Activated CD8-positive, alpha-beta memory T cell treated with anti-CD3 and anti-CD28 coated beads, Interleukin-2, amount 10 ng/mL, durations not matched to agents 7 days and 5 days (primary cell): ENCODE measurements around the gene CLMN. TPM values are rescaled to one million over a fixed set of nuclear protein-coding genes. Genes with fewer than 3 reads are reported as not detected.
"Not testable (repeated sequence)": the region's sequence is repeated elsewhere in the genome, so short reads cannot be mapped to it uniquely, and the experiment has no call there.

Experiments
- ATAC-seq: fragments of 150-1000 bp; cut with Tn5 transposase; one replicate; pipeline ENCODE4 v1.10.0; 2021; ENCODE audit warnings: moderate library complexity
- CTCF ChIA-PET: fragments of 350-600 bp; sonication (Branson Sonifier 250); formaldehyde crosslinking; loops from one replicate; lab custom pipeline; 2021; ENCODE audit warnings: antibody characterized with exemption; lab: Charles Lee
- DNase-seq: peaks from one replicate; pipeline ENCODE4 v3.0.0-alpha.2; 2020
- H3K27ac Mint-ChIP-seq: one replicate; pipeline ENCODE4 v1.8.0; 2021; ENCODE audit warnings: mild to moderate bottlenecking, mixed read lengths
- H3K27me3 Mint-ChIP-seq: one replicate; pipeline ENCODE4 v1.8.0; 2021; ENCODE audit warnings: mixed read lengths
- H3K36me3 Mint-ChIP-seq: one replicate; pipeline ENCODE4 v1.8.0; 2021; ENCODE audit warnings: mild to moderate bottlenecking, mixed read lengths
- H3K4me1 Mint-ChIP-seq: one replicate; pipeline ENCODE4 v1.8.0; 2021; ENCODE audit warnings: mixed read lengths
- H3K4me3 Mint-ChIP-seq: one replicate; pipeline ENCODE4 v1.8.0; 2021; ENCODE audit warnings: mild to moderate bottlenecking, moderate library complexity, mixed read lengths
- H3K9me3 Mint-ChIP-seq: one replicate; pipeline ENCODE4 v1.8.0; 2022; ENCODE audit warnings: low read depth, mixed read lengths
- total RNA-seq, 2 experiments: library from RNA; stranded (reverse); gene quantifications; one replicate each; pipeline ENCODE4 v1.2.3, GENCODE V29; 2021

Gene CLMN
- total RNA-seq, 2 experiments from 2014 or later: 0.42 to 0.91 TPM

GRCh38 chr14:95185767-95186392, 133.8 kb downstream of the CLMN start:
- no peaks in the 10 kb centered on the region for H3K36me3 Mint-ChIP-seq
- no peak for DNase-seq
- H3K4me3 Mint-ChIP-seq: no peak overlapping the region
- H3K27ac Mint-ChIP-seq: no peak overlapping the region
- H3K9me3 Mint-ChIP-seq: no peaks in the 10 kb centered on the region
- peaks cover 51% of the 10 kb centered on the region for H3K27me3 Mint-ChIP-seq
- no peak for ATAC-seq
- H3K4me1 Mint-ChIP-seq: no peaks in the 10 kb centered on the region
- CTCF ChIA-PET: no interaction called here

DNA sequence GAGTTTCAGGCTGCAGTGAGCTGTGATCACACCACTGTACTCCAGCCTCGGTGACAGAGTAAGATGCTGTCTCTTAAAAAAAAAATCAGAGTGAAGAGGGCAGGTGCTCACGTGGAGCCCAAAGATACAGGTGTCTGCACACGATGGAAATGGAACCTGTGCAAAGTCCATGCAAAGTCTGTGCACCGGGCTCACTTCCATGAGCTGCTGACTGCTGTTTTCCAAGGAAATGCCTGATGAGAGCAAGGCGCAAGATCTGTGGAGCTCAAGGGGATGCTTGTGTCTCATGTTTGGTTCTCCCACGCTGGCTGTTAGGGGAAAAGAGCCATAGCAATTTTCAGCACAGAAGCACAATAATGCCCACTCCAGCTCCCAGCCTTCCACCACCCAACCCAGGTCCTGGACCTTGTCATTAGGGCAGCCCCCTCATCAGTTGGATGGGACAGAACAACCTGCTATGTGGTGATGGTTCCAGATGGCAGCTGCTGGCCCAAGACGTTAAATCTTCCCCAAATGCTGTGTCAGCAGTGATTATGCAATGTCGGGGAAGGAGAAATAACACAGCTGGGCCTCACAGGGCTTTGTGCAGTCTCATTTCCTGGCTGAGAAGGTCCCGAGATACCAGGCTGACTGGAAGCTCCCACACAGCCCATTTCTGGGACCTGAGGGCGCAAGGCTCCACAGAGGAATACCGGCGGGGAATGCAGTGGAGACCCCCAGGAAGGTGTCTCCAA, 134.5 kb downstream of the CLMN start:
- no peak overlapping the region for H3K4me3 Mint-ChIP-seq
- ATAC-seq: no peak
- CTCF ChIA-PET: no interaction called here
- no peaks in the 10 kb centered on the region for H3K9me3 Mint-ChIP-seq
- H3K36me3 Mint-ChIP-seq: no peaks in the 10 kb centered on the region
- H3K27me3 Mint-ChIP-seq: peaks cover 48% of the 10 kb centered on the region
- no peaks in the 10 kb centered on the region for H3K4me1 Mint-ChIP-seq
- no peak for DNase-seq
- H3K27ac Mint-ChIP-seq: no peak overlapping the region

GRCh38 chr14:95184413-95184790, 135.3 kb downstream of the CLMN start:
- Mint-ChIP-seq H3K4me3 (no peak overlapping the region), H3K9me3 (no peaks in the 10 kb centered on the region), H3K27ac (no peak overlapping the region), H3K36me3 (no peaks in the 10 kb centered on the region), H3K27me3 (peaks cover 41% of the 10 kb centered on the region), H3K4me1 (no peaks in the 10 kb centered on the region)
- DNase-seq: no peak
- no peak for ATAC-seq
- CTCF ChIA-PET: no interaction called here

- H3K36me3 Mint-ChIP-seq: no peaks in the 10 kb centered on the region
- peaks cover 37% of the 10 kb centered on the region for H3K27me3 Mint-ChIP-seq
- H3K9me3 Mint-ChIP-seq: no peaks in the 10 kb centered on the region
- ATAC-seq (no peak), DNase-seq (no peak)
- CTCF ChIA-PET: no interaction called here
- H3K4me3 Mint-ChIP-seq: no peak overlapping the region
- no peaks in the 10 kb centered on the region for H3K4me1 Mint-ChIP-seq
- no peak overlapping the region for H3K27ac Mint-ChIP-seq
Measured at GRCh38 chr14:95183532-95184412, 135.9 kb downstream of the CLMN start.

GRCh38 chr14:95183082-95183481, 136.6 kb downstream of the CLMN start:
- no peak overlapping the region for H3K27ac Mint-ChIP-seq
- CTCF ChIA-PET: no interaction called here
- H3K9me3 Mint-ChIP-seq: no peaks in the 10 kb centered on the region
- DNase-seq (no peak), ATAC-seq (no peak)
- no peak overlapping the region for H3K4me3 Mint-ChIP-seq
- H3K36me3 Mint-ChIP-seq: no peaks in the 10 kb centered on the region
- peaks cover 31% of the 10 kb centered on the region for H3K27me3 Mint-ChIP-seq
- H3K4me1 Mint-ChIP-seq: no peaks in the 10 kb centered on the region

DNA sequence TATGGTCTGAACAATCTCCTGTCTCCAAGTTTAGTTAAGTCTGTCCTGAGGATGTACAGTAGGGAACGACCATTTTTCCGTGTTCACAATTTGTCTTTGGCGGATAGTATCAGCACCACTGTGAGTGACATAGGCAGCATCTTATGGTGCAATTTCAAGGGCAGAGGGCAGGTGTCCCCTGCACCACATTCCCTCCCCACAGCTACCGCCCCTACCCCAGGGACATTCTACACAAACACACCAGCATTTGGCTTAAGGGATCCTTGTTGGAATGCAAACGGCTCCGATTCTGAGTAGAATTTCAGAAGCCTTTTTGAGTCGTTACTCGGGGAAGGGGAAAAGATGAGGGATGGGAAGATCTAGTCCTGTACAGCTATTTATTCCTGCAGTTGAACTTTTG, 137.3 kb downstream of the CLMN start:
- Mint-ChIP-seq H3K4me3 (no peak overlapping the region), H3K27ac (no peak overlapping the region), H3K9me3 (no peaks in the 10 kb centered on the region), H3K4me1 (no peaks in the 10 kb centered on the region), H3K36me3 (no peaks in the 10 kb centered on the region), H3K27me3 (peaks cover 32% of the 10 kb centered on the region)
- CTCF ChIA-PET: no interaction called here
- no peak for ATAC-seq
- no peak for DNase-seq

- CTCF ChIA-PET: no interaction called here
- H3K27me3 Mint-ChIP-seq: peaks cover 22% of the 10 kb centered on the region
- no peak for ATAC-seq
- H3K4me1 Mint-ChIP-seq: no peaks in the 10 kb centered on the region
- no peak overlapping the region for H3K27ac Mint-ChIP-seq
- no peaks in the 10 kb centered on the region for H3K36me3 Mint-ChIP-seq
- H3K9me3 Mint-ChIP-seq: no peaks in the 10 kb centered on the region
- H3K4me3 Mint-ChIP-seq: no peak overlapping the region
- no peak for DNase-seq
Measured at GRCh38 chr14:95180966-95181741, 138.6 kb downstream of the CLMN start.

GRCh38 chr14:95175670-95176069, 144.0 kb downstream of the CLMN start:
- H3K36me3 Mint-ChIP-seq: not testable (repeated sequence)

DNA sequence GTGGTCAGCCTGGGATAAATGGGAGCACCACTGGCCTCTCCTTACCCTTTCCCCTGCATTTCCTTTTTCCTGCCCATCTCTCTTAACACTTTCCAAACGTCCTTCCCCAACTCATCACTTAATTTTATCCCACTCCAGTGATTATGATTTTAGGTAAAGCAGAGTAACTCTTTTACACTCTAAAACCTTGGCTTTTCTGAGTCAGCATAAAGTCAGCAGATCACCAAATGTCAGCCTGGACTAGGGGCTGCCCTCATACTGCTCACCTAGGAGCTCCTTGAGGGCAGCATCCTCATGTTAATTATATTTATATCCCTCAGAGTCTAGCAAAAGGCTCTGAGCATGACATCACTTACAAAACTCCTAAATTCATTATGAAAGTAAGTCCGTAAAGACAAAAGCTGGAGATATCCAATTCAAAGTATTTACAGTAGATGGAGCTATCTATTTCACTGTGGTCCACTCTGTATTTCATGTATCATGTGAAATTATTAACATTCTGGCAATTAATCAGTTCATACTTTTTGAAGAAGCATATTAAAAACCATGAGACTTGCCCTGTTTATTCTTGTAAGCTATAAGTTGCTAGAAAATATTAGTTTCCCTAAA, 145.4 kb downstream of the CLMN start:
- no peaks in the 10 kb centered on the region for H3K9me3 Mint-ChIP-seq
- no peaks in the 10 kb centered on the region for H3K4me1 Mint-ChIP-seq
- H3K27ac Mint-ChIP-seq: no peak overlapping the region
- peaks cover 4% of the 10 kb centered on the region for H3K27me3 Mint-ChIP-seq
- H3K4me3 Mint-ChIP-seq: no peak overlapping the region
- CTCF ChIA-PET: no interaction called here
- H3K36me3 Mint-ChIP-seq: no peaks in the 10 kb centered on the region
- DNase-seq (no peak), ATAC-seq (no peak)

More at GRCh38 chr14:95175670-95176069, 144.0 kb downstream of the CLMN start:
- CTCF ChIA-PET, H3K4me1 Mint-ChIP-seq, ATAC-seq, H3K27ac Mint-ChIP-seq, H3K9me3 Mint-ChIP-seq, DNase-seq, H3K27me3 Mint-ChIP-seq, H3K4me3 Mint-ChIP-seq: not testable (repeated sequence)

DNA sequence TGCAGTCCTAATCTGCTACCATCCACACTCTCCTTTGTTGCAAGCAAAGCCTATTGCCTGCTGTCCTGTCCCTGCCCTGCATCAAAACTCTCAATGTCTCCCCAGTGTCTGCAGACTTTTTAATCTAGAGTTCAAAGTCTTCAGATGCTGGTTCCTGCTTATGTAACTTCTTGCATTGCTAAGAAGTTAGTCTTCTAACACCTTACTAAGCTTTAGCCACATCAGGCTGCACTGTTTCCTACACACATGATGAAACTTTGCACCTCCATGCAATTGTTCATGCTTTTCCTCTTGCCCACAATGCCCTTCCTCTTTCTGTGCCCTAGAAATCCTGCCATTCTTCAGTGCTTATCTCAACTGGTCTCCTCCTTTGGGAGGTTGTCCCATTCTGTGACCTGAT, 146.2 kb downstream of the CLMN start:
- H3K27me3 Mint-ChIP-seq: peaks cover 4% of the 10 kb centered on the region
- CTCF ChIA-PET: no interaction called here

DNA sequence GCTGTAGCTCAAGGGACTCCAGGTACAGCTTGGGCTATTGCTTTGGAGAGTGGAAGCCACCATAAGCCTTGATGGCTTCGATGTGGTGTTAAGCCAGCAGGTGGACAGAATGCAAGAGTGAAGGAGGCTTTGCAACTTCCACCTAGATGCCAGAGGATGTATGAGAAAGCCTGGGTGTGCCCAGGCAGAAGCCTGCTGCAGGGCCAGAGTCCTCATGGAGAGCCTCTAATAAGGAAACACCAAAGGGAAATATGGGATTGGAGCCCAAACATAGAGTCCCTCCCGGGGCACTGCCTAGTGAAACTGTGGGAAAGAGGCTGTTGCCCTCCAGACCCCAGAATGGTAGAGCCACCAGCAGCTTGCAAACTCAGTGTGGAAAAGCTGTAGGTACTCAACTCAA, 152.5 kb downstream of the CLMN start:
- peaks cover 1% of the 10 kb centered on the region for H3K36me3 Mint-ChIP-seq
- CTCF ChIA-PET: no interaction called here
- DNase-seq (no peak), ATAC-seq (no peak)
- H3K4me3 Mint-ChIP-seq: no peak overlapping the region
- H3K27ac Mint-ChIP-seq: no peak overlapping the region
- no peaks in the 10 kb centered on the region for H3K4me1 Mint-ChIP-seq
- H3K27me3 Mint-ChIP-seq: no peaks in the 10 kb centered on the region
- peaks cover 6% of the 10 kb centered on the region for H3K9me3 Mint-ChIP-seq

More for the DNA sequence above, 146.2 kb downstream of the CLMN start:
- ATAC-seq (no peak), DNase-seq (no peak)
- H3K27ac Mint-ChIP-seq: no peak overlapping the region
- H3K4me1 Mint-ChIP-seq: no peaks in the 10 kb centered on the region
- no peaks in the 10 kb centered on the region for H3K36me3 Mint-ChIP-seq
- no peaks in the 10 kb centered on the region for H3K9me3 Mint-ChIP-seq
- H3K4me3 Mint-ChIP-seq: no peak overlapping the region

- H3K4me1 Mint-ChIP-seq: no peaks in the 10 kb centered on the region
- H3K27me3 Mint-ChIP-seq: no peaks in the 10 kb centered on the region
- H3K9me3 Mint-ChIP-seq: peaks cover 6% of the 10 kb centered on the region
- peaks cover 1% of the 10 kb centered on the region for H3K36me3 Mint-ChIP-seq
- DNase-seq (no peak), ATAC-seq (no peak)
- H3K27ac Mint-ChIP-seq: no peak overlapping the region
- CTCF ChIA-PET: no interaction called here
- no peak overlapping the region for H3K4me3 Mint-ChIP-seq
Measured at GRCh38 chr14:95165517-95165916, 154.2 kb downstream of the CLMN start.

GRCh38 chr14:95164506-95164905, 155.2 kb downstream of the CLMN start:
- no peak overlapping the region for H3K4me3 Mint-ChIP-seq
- CTCF ChIA-PET: no interaction called here
- peaks cover 1% of the 10 kb centered on the region for H3K36me3 Mint-ChIP-seq
- ATAC-seq (no peak), DNase-seq (no peak)
- peaks cover 6% of the 10 kb centered on the region for H3K9me3 Mint-ChIP-seq
- H3K4me1 Mint-ChIP-seq: no peaks in the 10 kb centered on the region
- no peaks in the 10 kb centered on the region for H3K27me3 Mint-ChIP-seq
- H3K27ac Mint-ChIP-seq: no peak overlapping the region
